Loucy (cell line): ENCODE results near the gene TTC8.
"Not testable (repeated sequence)": the region's sequence is repeated elsewhere in the genome, so short reads cannot be mapped to it uniquely, and the experiment has no call there.

Source experiments
- H2AFZ ChIP-seq: fragments of 200-600 bp; sonication (generic); 2 replicates; pipeline ENCODE4 v1.6.0; 2016; ENCODE audit warnings: antibody characterized with exemption, mild to moderate bottlenecking, low read length, moderate library complexity
- H3F3A ChIP-seq: fragments of 200-600 bp; 2 replicates; pipeline ENCODE4 v1.6.0; 2016; ENCODE audit warnings: antibody characterized with exemption, low read depth, mild to moderate bottlenecking
- H3K27me3 ChIP-seq: fragments of 200-600 bp; sonication (generic); 2 replicates; pipeline ENCODE4 v1.6.1; 2014; ENCODE audit warnings: low read length, mild to moderate bottlenecking; ENCODE audit not compliant: insufficient read depth, poor library complexity, severe bottlenecking
- H3K36me3 ChIP-seq: fragments of 200-600 bp; sonication (generic); 2 replicates; pipeline ENCODE4 v1.6.1; 2016; ENCODE audit warnings: low read length; ENCODE audit not compliant: insufficient read depth
- H3K4me1 ChIP-seq: fragments of 200-600 bp; sonication (generic); 2 replicates; pipeline ENCODE4 v1.5.1; 2014; ENCODE audit warnings: low read length, mild to moderate bottlenecking; ENCODE audit not compliant: insufficient read depth, poor library complexity, severe bottlenecking
- H3K4me2 ChIP-seq: fragments of 200-600 bp; sonication (generic); 2 replicates; pipeline ENCODE4 v1.6.0; 2014; ENCODE audit warnings: antibody characterized with exemption, low read length, low read depth, mild to moderate bottlenecking; ENCODE audit not compliant: poor library complexity, severe bottlenecking
- H3K4me3 ChIP-seq: fragments of 200-600 bp; sonication (generic); 2 replicates; pipeline ENCODE4 v1.5.1; 2014; ENCODE audit warnings: low read length, mild to moderate bottlenecking, mixed read lengths; ENCODE audit not compliant: poor library complexity, severe bottlenecking
- H3K79me2 ChIP-seq: fragments of 200-600 bp; sonication (generic); 2 replicates; pipeline ENCODE4 v1.6.1; 2014; ENCODE audit warnings: low read length; ENCODE audit not compliant: insufficient read depth
- H3K9ac ChIP-seq: fragments of 200-600 bp; sonication (generic); 2 replicates; pipeline ENCODE4 v1.6.0; 2014; ENCODE audit warnings: mild to moderate bottlenecking, low read depth, low read length, moderate library complexity; ENCODE audit not compliant: poor library complexity, severe bottlenecking
- H3K9me2 ChIP-seq: fragments of 200-600 bp; sonication (generic); replicated peaks from 2 replicates; pipeline ENCODE4 v1.6.1; 2016; ENCODE audit warnings: low read depth, low read length, mixed read lengths
- H3K9me3 ChIP-seq: fragments of 200-600 bp; sonication (generic); 2 replicates; pipeline ENCODE4 v1.6.1; 2014; ENCODE audit warnings: mild to moderate bottlenecking, antibody characterized with exemption, low read length, low read depth; ENCODE audit not compliant: insufficient read depth
- H4K20me1 ChIP-seq: fragments of 200-600 bp; sonication (generic); 2 replicates; pipeline ENCODE4 v1.6.0; 2014; ENCODE audit warnings: antibody characterized with exemption, low read length, mild to moderate bottlenecking; ENCODE audit not compliant: insufficient read depth, poor library complexity, severe bottlenecking
- CTCF ChIP-seq: fragments of 200-600 bp; sonication (generic); conservative IDR thresholded peaks from 2 replicates; pipeline ENCODE4 v1.5.1; 2014; ENCODE audit warnings: mild to moderate bottlenecking, antibody characterized with exemption, low read length
- EZH2phosphoT487 ChIP-seq: fragments of 200-600 bp; IDR thresholded peaks from 2 replicates; pipeline ENCODE4 v1.6.1; 2018; ENCODE audit warnings: antibody characterized with exemption, mild to moderate bottlenecking, moderate library complexity, borderline replicate concordance

TTC8 gene

GRCh38 chr14:88786715-88787114, 37.7 kb upstream of the TTC8 start:
- Histone ChIP-seq H3K4me1 (no peaks in the 10 kb centered on the region), H3K27me3 (peaks cover 5% of the 10 kb centered on the region), H4K20me1 (no peaks in the 10 kb centered on the region), H2AFZ (no peak overlapping the region), H3K9ac (no peak overlapping the region), H3K4me2 (no peak overlapping the region), H3K36me3 (no peaks in the 10 kb centered on the region), H3K4me3 (no peak overlapping the region), H3K79me2 (no peaks in the 10 kb centered on the region), H3K9me2 (no peaks in the 10 kb centered on the region), H3F3A (no peaks in the 10 kb centered on the region), H3K9me3 (peaks cover 2% of the 10 kb centered on the region; the same call in 1 of the 2 replicates)
- TF ChIP-seq EZH2phosphoT487 (no peak), CTCF (no peak)

DNA sequence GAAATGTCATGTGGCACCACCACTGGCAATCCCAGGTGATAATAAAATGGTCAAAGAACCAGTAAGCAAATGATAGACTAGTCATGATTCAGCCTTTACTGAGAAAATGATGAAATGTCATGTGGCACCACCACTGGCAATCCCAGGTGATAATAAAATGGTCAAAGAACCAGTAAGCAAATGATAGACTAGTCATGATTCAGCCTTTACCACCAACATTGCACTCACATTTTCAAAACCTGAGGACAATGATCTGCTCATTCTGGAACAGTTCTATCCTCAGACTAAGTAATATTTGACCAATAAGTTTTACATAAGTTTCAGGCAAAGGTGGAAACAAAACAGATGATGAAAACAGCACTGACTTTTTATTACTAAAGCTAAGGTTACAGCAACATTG, 34.9 kb upstream of the TTC8 start:
- H3K4me2 ChIP-seq, H3K36me3 ChIP-seq: not testable (repeated sequence)

GRCh38 chr14:88790501-88791251, 33.8 kb upstream of the TTC8 start:
- Histone ChIP-seq H4K20me1 (no peaks in the 10 kb centered on the region), H3K9ac (no peak overlapping the region), H3K79me2 (no peaks in the 10 kb centered on the region), H3K27me3 (peaks cover 28% of the 10 kb centered on the region), H2AFZ (no peak overlapping the region), H3F3A (no peaks in the 10 kb centered on the region), H3K4me1 (peaks cover 5% of the 10 kb centered on the region), H3K36me3 (no peaks in the 10 kb centered on the region), H3K4me3 (no peak overlapping the region), H3K9me3 (no peaks in the 10 kb centered on the region), H3K9me2 (no peaks in the 10 kb centered on the region), H3K4me2 (no peak overlapping the region)
- no peak for TF ChIP-seq CTCF

More for the DNA sequence above, 34.9 kb upstream of the TTC8 start:
- H4K20me1 ChIP-seq, H3K79me2 ChIP-seq, H2AFZ ChIP-seq, H3K9me3 ChIP-seq, H3K4me3 ChIP-seq, H3K4me1 ChIP-seq, H3F3A ChIP-seq, H3K9ac ChIP-seq, H3K9me2 ChIP-seq: not testable (repeated sequence)
- H3K27me3 ChIP-seq, result peaks cover 28% of the 10 kb centered on the region

DNA sequence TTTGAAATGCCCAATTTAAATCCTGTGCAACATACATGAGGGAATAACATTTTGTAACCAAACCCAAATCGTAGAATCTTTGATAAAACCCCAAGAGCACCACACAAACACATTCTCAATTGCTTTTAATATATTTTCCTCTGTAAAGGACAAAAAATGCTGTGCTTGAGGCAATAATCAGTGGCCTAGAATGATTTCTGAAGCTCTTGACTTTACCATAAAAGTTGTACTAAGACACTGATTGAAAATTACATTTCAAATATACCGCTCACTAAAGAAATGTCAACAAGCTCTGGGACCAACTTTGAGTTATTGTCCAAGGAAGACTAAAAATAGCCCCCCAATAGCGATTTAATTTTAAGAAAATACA, 33.2 kb upstream of the TTC8 start:
- TF ChIP-seq EZH2phosphoT487 (no peak), CTCF (no peak)
- Histone ChIP-seq H3K9me3 (no peaks in the 10 kb centered on the region), H3K79me2 (no peaks in the 10 kb centered on the region), H2AFZ (no peak overlapping the region), H3F3A (no peaks in the 10 kb centered on the region), H3K4me3 (no peak overlapping the region), H3K27me3 (peaks cover 28% of the 10 kb centered on the region), H4K20me1 (no peaks in the 10 kb centered on the region), H3K9me2 (no peaks in the 10 kb centered on the region), H3K4me2 (no peak overlapping the region), H3K36me3 (no peaks in the 10 kb centered on the region), H3K4me1 (peaks cover 5% of the 10 kb centered on the region), H3K9ac (no peak overlapping the region)
